Liver (tissue), 3 donors: ENCODE measurements around the gene GOLGA6A.

Source experiments
- ATF3 ChIP-seq: IDR thresholded peaks from 2 replicates; pipeline ENCODE4 v1.6.1; 2016; ENCODE audit warnings: antibody characterized with exemption
- CTCF ChIP-seq: fragments of 150-350 bp; IDR thresholded peaks from 2 replicates; pipeline ENCODE4 v1.5.1; 2017; ENCODE audit warnings: improper control_type of control experiment, low read depth, low read length; ENCODE audit not compliant: missing input control
- FOXA1 ChIP-seq: IDR thresholded peaks from 2 replicates; pipeline ENCODE4 v1.6.1; 2016; ENCODE audit warnings: antibody characterized with exemption
- GABPA ChIP-seq, 2 donors: IDR thresholded peaks in 1 of 2; conservative IDR thresholded peaks in 1 of 2; 2 replicates each; pipeline ENCODE4 v1.6.1; 2016; ENCODE audit warnings: antibody characterized with exemption in 2 of 2, mild to moderate bottlenecking in 1 of 2, moderate library complexity in 1 of 2
- HNF4A ChIP-seq, 2 donors: conservative IDR thresholded peaks; 2 replicates each; pipeline ENCODE4 v1.6.1; 2016; ENCODE audit warnings: antibody characterized with exemption in 2 of 2, mild to moderate bottlenecking in 2 of 2
- MAX ChIP-seq: IDR thresholded peaks from 2 replicates; pipeline ENCODE4 v1.6.1; 2016; ENCODE audit warnings: antibody characterized with exemption
- RAD21 ChIP-seq, 2 donors: IDR thresholded peaks; 2 replicates each; pipeline ENCODE4 v1.6.1; 2016; ENCODE audit warnings: antibody characterized with exemption in 2 of 2, mild to moderate bottlenecking in 2 of 2
- REST ChIP-seq: IDR thresholded peaks from 2 replicates; pipeline ENCODE4 v1.6.1; 2016; ENCODE audit warnings: antibody characterized with exemption, mild to moderate bottlenecking
- SP1 ChIP-seq: IDR thresholded peaks from 2 replicates; pipeline ENCODE4 v1.6.1; 2018; ENCODE audit warnings: antibody characterized with exemption, mild to moderate bottlenecking
- TAF1 ChIP-seq: conservative IDR thresholded peaks from 2 replicates; pipeline ENCODE4 v1.6.1; 2016; ENCODE audit warnings: antibody characterized with exemption, mild to moderate bottlenecking
- YY1 ChIP-seq: IDR thresholded peaks from 2 replicates; pipeline ENCODE4 v1.6.1; 2016; ENCODE audit warnings: antibody characterized with exemption, mild to moderate bottlenecking
- ZBTB33 ChIP-seq: IDR thresholded peaks from 2 replicates; pipeline ENCODE4 v1.6.1; 2016; ENCODE audit warnings: antibody characterized with exemption
- donor health status: healthy.
- donor health status: healthy.

GRCh38 chr15:74062236-74062635 lies 20.1 kb downstream of the GOLGA6A start:
- TF ChIP-seq HNF4A (conservative IDR thresholded peaks at IDR 0.05) (no peak), RAD21 (IDR thresholded peaks at IDR 0.05) (no peak), YY1 (no peak), CTCF (no peak), TAF1 (no peak), ATF3 (no peak), REST (no peak), GABPA (IDR thresholded peaks at IDR 0.05 in 1 of 2, conservative IDR thresholded peaks at IDR 0.05 in 1 of 2) (no peak), MAX (no peak), SP1 (no peak), ZBTB33 (no peak), FOXA1 (no peak)
